H7 (cell line): ENCODE results near the gene S100A9. TPM values are rescaled to one million over a fixed set of nuclear protein-coding genes. Genes with fewer than 3 reads are reported as not detected.

Experiments used
- DNase-seq: peaks from one replicate; pipeline ENCODE4 v3.0.0; 2012
- H3K27me3 ChIP-seq: 2 replicates; pipeline ENCODE4 v1.6.0; 2011; ENCODE audit warnings: mild to moderate bottlenecking, low read length; ENCODE audit not compliant: control insufficient read depth, insufficient read depth
- H3K36me3 ChIP-seq: replicated peaks from 2 replicates; pipeline ENCODE4 v1.5.1; 2011; ENCODE audit warnings: low read length; ENCODE audit not compliant: control insufficient read depth, insufficient read depth
- H3K4me3 ChIP-seq: 2 replicates; pipeline ENCODE4 v1.5.1; 2011; ENCODE audit warnings: low read depth, mild to moderate bottlenecking, control low read depth, low read length, moderate library complexity; ENCODE audit not compliant: insufficient read depth
- total RNA-seq: library from RNA; depleted of rRNA; stranded (reverse); fragments of >200 nt; shearing (Covaris generic); gene quantifications from 2 replicates; pipeline ENCODE4 v1.2.3, GENCODE V29; 2014

The S100A9 gene
- total RNA-seq, 1 experiment from 2014 or later, result not detected

DNA sequence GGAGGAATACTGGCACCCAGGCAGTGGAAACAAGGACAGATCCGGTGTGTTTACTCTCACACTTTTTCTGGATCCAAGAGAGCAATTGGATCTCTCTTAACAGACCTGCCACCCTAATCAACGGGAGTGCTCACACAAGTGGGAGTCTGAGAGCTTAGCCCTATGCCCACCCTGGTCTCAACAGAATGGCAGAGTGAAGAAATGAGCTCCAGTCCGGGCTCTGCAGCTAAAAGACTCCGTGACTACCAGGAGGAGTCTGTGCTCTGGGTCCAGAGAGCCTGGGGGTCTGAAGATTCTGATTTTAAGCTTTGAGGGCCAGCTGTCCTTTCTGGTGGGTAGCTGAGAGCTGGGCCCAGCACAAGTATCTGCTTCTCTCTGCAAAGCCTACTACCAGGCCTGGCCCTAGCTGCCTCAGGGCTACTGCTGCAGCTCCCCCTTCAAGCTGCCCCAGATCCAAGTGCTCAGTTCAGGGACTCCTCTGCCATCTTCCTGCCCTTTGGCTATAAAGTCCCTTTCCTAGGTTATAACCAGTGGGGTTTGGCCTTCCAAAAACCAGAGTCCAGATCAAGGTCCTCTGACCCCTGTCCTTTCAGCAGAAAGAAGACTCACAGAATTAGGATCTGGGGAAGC lies 3.9 kb downstream of the S100A9 start:
- H3K36me3 ChIP-seq, result no peaks in the 10 kb centered on the region
- no peak for DNase-seq
- H3K27me3 ChIP-seq, result no peaks in the 10 kb centered on the region
- H3K4me3 ChIP-seq, result no peak overlapping the region

DNA sequence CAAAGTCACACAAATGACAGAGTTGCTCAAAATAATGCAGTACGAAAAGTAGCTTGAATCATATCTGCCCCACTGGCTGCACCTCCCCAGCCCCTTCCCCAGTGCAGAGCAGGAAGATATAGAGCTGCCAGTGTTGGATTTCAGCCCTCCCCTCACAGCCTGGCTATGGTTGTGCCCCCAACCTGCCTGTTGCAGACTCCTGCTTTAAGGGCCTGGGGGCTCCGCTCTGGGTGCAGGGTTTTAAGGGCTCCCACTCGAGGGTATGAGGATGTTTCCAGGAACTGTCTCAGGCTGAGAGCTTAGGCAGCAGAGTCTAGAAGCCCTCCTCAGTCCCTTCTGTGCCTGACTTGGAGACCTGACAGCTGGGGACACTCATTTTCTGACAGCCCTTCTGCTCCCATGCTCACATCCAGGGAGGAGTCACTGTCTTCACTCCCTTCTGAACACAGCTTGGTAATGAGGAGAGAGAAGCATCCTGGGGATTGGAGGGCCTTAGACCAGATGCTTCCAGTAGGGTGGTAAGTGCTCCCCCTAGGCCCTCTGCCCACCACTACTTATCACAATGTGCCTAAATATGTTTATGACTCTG lies 4.6 kb downstream of the S100A9 start:
- DNase-seq, result peak; percentile 29
- Histone ChIP-seq H3K36me3 (no peaks in the 10 kb centered on the region), H3K4me3 (no peak overlapping the region), H3K27me3 (no peaks in the 10 kb centered on the region)

DNA sequence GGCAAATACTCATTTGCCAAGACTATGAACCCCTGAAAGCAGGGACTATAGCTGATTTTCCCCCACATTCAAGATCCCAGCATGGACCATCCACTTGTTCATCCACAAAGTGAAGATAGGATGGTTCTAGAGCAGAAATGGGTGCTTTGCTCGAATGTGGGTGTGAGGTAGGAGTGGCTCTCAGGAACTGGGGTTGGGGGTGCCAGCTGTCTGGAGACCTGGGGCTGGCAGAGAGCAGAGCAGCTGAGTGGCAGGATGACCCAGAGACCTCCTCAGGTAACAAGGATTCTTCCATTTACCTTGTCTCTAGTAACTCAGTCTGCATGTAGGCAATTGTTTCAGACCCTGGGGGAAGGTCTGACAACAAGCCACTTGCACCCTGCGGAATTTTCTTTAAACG lies 6.0 kb downstream of the S100A9 start:
- Histone ChIP-seq H3K36me3 (no peaks in the 10 kb centered on the region), H3K4me3 (no peak overlapping the region), H3K27me3 (no peaks in the 10 kb centered on the region)
- DNase-seq, result no peak

GRCh38 chr1:153364156-153364555 lies 6.5 kb downstream of the S100A9 start:
- no peak for DNase-seq
- Histone ChIP-seq H3K4me3 (no peak overlapping the region), H3K27me3 (no peaks in the 10 kb centered on the region), H3K36me3 (no peaks in the 10 kb centered on the region)

DNA sequence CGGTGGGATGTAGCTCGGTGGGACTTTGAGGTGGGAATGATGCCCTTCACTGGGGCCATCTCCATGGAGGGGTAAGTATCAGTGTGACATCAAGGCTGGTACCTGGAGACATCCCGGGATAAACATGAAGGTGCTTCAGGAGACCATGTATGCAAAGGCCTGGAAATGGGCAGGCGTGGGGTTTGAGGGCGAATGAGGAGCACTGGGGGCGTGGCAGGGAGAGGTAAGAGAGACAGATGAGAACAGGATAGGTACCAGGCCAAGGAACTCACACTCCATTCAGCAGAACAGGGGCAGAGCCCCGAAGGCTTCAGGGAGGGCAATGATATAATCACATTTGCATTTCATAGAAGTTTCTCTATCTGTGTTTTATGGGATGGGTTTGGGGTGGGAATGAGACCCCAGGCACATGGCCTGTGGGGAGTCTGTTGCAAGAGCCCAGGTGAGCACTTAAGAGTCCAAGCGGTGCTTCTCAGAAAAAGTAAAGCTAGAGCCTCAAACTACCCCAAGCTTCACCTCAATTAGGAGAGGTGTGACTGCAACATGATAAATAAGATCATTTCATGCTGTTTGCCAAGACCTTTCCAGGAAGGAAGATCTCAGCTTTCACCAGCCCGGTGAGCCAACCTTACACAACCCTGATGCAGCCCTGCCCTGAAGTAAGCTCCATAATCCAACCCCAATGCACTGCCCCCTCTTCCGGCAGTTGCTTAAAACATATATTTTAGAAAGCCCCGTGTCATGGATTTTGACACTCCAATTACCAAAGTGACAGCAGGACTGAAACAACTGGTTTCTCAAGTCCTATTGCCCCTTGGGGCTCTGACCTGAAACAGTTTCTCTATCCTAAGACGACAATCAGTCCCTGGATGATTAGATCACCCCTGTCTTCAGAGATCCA lies 7.4 kb downstream of the S100A9 start:
- no peaks in the 10 kb centered on the region for H3K36me3 ChIP-seq
- no peak overlapping the region for H3K4me3 ChIP-seq
- DNase-seq, result no peak
- H3K27me3 ChIP-seq, result no peaks in the 10 kb centered on the region

- H3K27me3 ChIP-seq, result no peaks in the 10 kb centered on the region
- H3K36me3 ChIP-seq, result no peaks in the 10 kb centered on the region
- H3K4me3 ChIP-seq, result no peak overlapping the region
- peak; percentile 26 for DNase-seq
These were observed 8.0 kb downstream of the S100A9 start for GRCh38 chr1:153365696-153366095.

- no peak for DNase-seq
- Histone ChIP-seq H3K27me3 (no peaks in the 10 kb centered on the region), H3K4me3 (no peak overlapping the region), H3K36me3 (no peaks in the 10 kb centered on the region)
These were observed 8.6 kb downstream of the S100A9 start for GRCh38 chr1:153366261-153366660.

GRCh38 chr1:153367090-153367489 lies 9.4 kb downstream of the S100A9 start:
- H3K27me3 ChIP-seq, result no peaks in the 10 kb centered on the region
- no peaks in the 10 kb centered on the region for H3K36me3 ChIP-seq
- DNase-seq, result no peak
- H3K4me3 ChIP-seq, result no peak overlapping the region

GRCh38 chr1:153368495-153368894 lies 10.8 kb downstream of the S100A9 start:
- no peaks in the 10 kb centered on the region for H3K27me3 ChIP-seq
- no peak for DNase-seq
- H3K36me3 ChIP-seq, result no peaks in the 10 kb centered on the region
- no peak overlapping the region for H3K4me3 ChIP-seq

GRCh38 chr1:153370146-153370545 lies 12.5 kb downstream of the S100A9 start:
- no peak for DNase-seq
- H3K4me3 ChIP-seq, result no peak overlapping the region
- no peaks in the 10 kb centered on the region for H3K27me3 ChIP-seq

GRCh38 chr1:153371231-153371630 lies 13.6 kb downstream of the S100A9 start:
- Histone ChIP-seq H3K4me3 (no peak overlapping the region), H3K27me3 (no peaks in the 10 kb centered on the region), H3K36me3 (no peaks in the 10 kb centered on the region)
- DNase-seq, result no peak

More at GRCh38 chr1:153370146-153370545, 12.5 kb downstream of the S100A9 start:
- H3K36me3 ChIP-seq, result no peaks in the 10 kb centered on the region

DNA sequence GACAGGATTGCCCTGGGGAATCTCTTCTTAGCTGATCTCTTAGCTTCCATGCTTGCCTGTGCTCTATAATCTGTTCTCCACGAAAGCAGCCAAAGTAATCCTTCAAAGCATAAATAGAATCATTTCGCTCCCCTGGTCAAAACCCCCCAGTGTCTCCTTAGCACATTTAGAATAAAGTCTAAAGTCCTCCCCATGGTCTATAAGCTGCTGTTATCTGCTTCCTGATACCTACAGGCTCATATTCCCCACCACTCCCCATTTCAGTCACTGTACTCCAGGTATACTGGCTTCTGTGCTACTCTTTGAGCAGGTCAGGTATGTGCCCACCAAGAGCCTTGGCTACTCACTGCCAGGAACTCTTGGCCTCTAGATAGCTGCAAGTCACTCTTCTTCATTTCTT lies 14.9 kb downstream of the S100A9 start:
- Histone ChIP-seq H3K4me3 (no peak overlapping the region), H3K36me3 (no peaks in the 10 kb centered on the region), H3K27me3 (no peaks in the 10 kb centered on the region)
- no peak for DNase-seq

- no peak for DNase-seq
- Histone ChIP-seq H3K4me3 (no peak overlapping the region), H3K36me3 (no peaks in the 10 kb centered on the region), H3K27me3 (no peaks in the 10 kb centered on the region)
These were observed 16.4 kb downstream of the S100A9 start for GRCh38 chr1:153374071-153374470.

- DNase-seq, result no peak
- Histone ChIP-seq H3K36me3 (no peaks in the 10 kb centered on the region), H3K4me3 (no peak within 1 kb of the TSS), H3K27me3 (no peaks in the 10 kb centered on the region)
These were observed 17.9 kb downstream of the S100A9 start, which contains the start of gene S100A12 for GRCh38 chr1:153375511-153375910. TSS of gene S100A12 (minus strand) at chr1:153375621. CDS start at chr1:153374592, 1,029 bp downstream.

- DNase-seq, result no peak
- no peaks in the 10 kb centered on the region for H3K36me3 ChIP-seq
- no peak overlapping the region for H3K4me3 ChIP-seq
- H3K27me3 ChIP-seq, result no peaks in the 10 kb centered on the region
These were observed 21.9 kb downstream of the S100A9 start for GRCh38 chr1:153379591-153379990.
